H1 (cell line): Measurements from ENCODE around the gene ASXL3. TPM values are rescaled to one million over a fixed set of nuclear protein-coding genes. Genes with fewer than 3 reads are reported as not detected.
A peak's percentile ranks its signal among the peaks of the same experiment; 100 is the strongest.

Experiments
- CTCF ChIA-PET: fragments of 300-600 bp; sonication (Branson Sonifier 250); formaldehyde crosslinking; loops from one replicate; lab custom pipeline; 2021; ENCODE audit not compliant: partially characterized antibody; lab: Charles Lee
- POLR2A ChIA-PET: fragments of 300-600 bp; sonication (Branson Sonifier 250); formaldehyde crosslinking; loops from one replicate; lab custom pipeline; 2021; ENCODE audit warnings: inconsistent platforms; ENCODE audit not compliant: partially characterized antibody; lab: Charles Lee
- DNase-seq, 2 experiments: peaks; one replicate each; pipeline versions ENCODE4 v3.0.0 to v3.0.0-alpha.2; 2010 to 2022; ENCODE audit warnings: low spot score in 2 of 2, low read depth in 1 of 2, mixed read lengths in 1 of 2
- FAIRE-seq: peaks from 2 replicates; lab custom pipeline; 2011; peaks lifted over from hg19 to GRCh38; lab: Jason Lieb, UNC
- H2AFZ ChIP-seq: 2 replicates; pipeline ENCODE4 v1.8.1; 2012; ENCODE audit warnings: low read length, inconsistent platforms
- H2AK5ac ChIP-seq: 2 replicates; pipeline ENCODE4 v1.6.1; 2013; ENCODE audit warnings: low read depth, low read length
- H2BK120ac ChIP-seq: replicated peaks from 2 replicates; pipeline ENCODE3; 2013; ENCODE audit warnings: low read depth, low read length, inconsistent platforms
- H2BK12ac ChIP-seq: 2 replicates; pipeline ENCODE4 v1.6.1; 2013; ENCODE audit warnings: low read depth, low read length
- H2BK15ac ChIP-seq: 2 replicates; pipeline ENCODE4 v1.6.1; 2013; ENCODE audit warnings: low read length
- H2BK20ac ChIP-seq: 2 replicates; pipeline ENCODE4 v1.6.1; 2013; ENCODE audit warnings: low read length
- H2BK5ac ChIP-seq: 2 replicates; pipeline ENCODE4 v1.6.1; 2013; ENCODE audit warnings: low read depth, low read length
- H3K14ac ChIP-seq: 2 replicates; pipeline ENCODE4 v1.6.1; 2013; ENCODE audit warnings: inconsistent platforms; ENCODE audit not compliant: insufficient read length
- H3K18ac ChIP-seq: 2 replicates; pipeline ENCODE4 v1.6.1; 2013; ENCODE audit warnings: low read length; ENCODE audit errors: extremely low read depth
- H3K23ac ChIP-seq: 2 replicates; pipeline ENCODE4 v1.6.1; 2013; ENCODE audit warnings: inconsistent platforms; ENCODE audit not compliant: insufficient read length
- H3K23me2 ChIP-seq: 2 replicates; pipeline ENCODE4 v1.6.1; 2013; ENCODE audit warnings: low read depth, low read length
- H3K27ac ChIP-seq: 2 replicates; pipeline ENCODE4 v1.6.1; 2011; ENCODE audit warnings: low read depth, low read length, inconsistent platforms
- H3K27me3 ChIP-seq, 4 experiments: replicated peaks in 1 of 4; 1 replicate in 1 of 4; 2 replicates in 3 of 4; pipeline versions ENCODE4 v1.6.1 to v1.8.1; 2011 to 2013; ENCODE audit warnings: low read length in 3 of 4, mild to moderate bottlenecking in 3 of 4, inconsistent platforms in 2 of 4, mixed read lengths in 2 of 4, moderate library complexity in 1 of 4; ENCODE audit not compliant: control insufficient read depth in 3 of 4, insufficient read depth in 3 of 4; ENCODE audit errors: extremely low read depth in 1 of 4
- H3K36me3 ChIP-seq, 4 experiments: 2 replicates each; pipeline versions ENCODE4 v1.6.1 to v1.8.1; 2011 to 2013; ENCODE audit warnings: mild to moderate bottlenecking in 4 of 4, low read length in 3 of 4, moderate library complexity in 2 of 4, control low read depth in 1 of 4, inconsistent platforms in 1 of 4; ENCODE audit not compliant: insufficient read depth in 4 of 4, control insufficient read depth in 2 of 4
- H3K4ac ChIP-seq: replicated peaks from 2 replicates; pipeline ENCODE3; 2013; ENCODE audit warnings: low read length, low read depth, mixed read lengths, inconsistent platforms; ENCODE audit not compliant: insufficient read length
- H3K4me1 ChIP-seq, 4 experiments: replicated peaks in 1 of 4; 1 replicate in 1 of 4; 2 replicates in 3 of 4; pipeline versions ENCODE4 v1.6.1 to v1.8.1; 2011 to 2013; ENCODE audit warnings: low read length in 3 of 4, inconsistent platforms in 2 of 4, mixed read lengths in 1 of 4; ENCODE audit not compliant: insufficient read depth in 4 of 4, control insufficient read depth in 3 of 4
- H3K4me2 ChIP-seq, 2 experiments: 2 replicates each; pipeline versions ENCODE4 v1.6.1 to v1.8.1; 2011 to 2013; ENCODE audit warnings: low read depth in 2 of 2, low read length in 2 of 2, control low read depth in 1 of 2, inconsistent platforms in 1 of 2, mild to moderate bottlenecking in 1 of 2; ENCODE audit not compliant: insufficient read depth in 1 of 2
- H3K4me3 ChIP-seq, 4 experiments: fragments of 200-600, 300-600 bp in 1 of 4; sonication (generic), shearing (Covaris generic), sonication (Bioruptor Twin) in 1 of 4; 2 replicates each; pipeline versions ENCODE4 v1.5.1 to v1.8.1; 2011 to 2016; ENCODE audit warnings: low read length in 4 of 4, low read depth in 3 of 4, control low read depth in 2 of 4, inconsistent platforms in 2 of 4, mild to moderate bottlenecking in 2 of 4, mixed read lengths in 1 of 4, moderate library complexity in 1 of 4; ENCODE audit not compliant: insufficient read depth in 2 of 4; ENCODE audit errors: extremely low read depth in 1 of 4
- H3K56ac ChIP-seq: replicated peaks from 2 replicates; pipeline ENCODE3; 2013; ENCODE audit warnings: low read depth, mild to moderate bottlenecking, mixed read lengths, low read length, inconsistent platforms; ENCODE audit not compliant: insufficient read length
- H3K79me1 ChIP-seq: 2 replicates; pipeline ENCODE4 v1.6.1; 2013; ENCODE audit warnings: low read depth, low read length, control low read depth
- H3K79me2 ChIP-seq, 2 experiments: 2 replicates each; pipeline versions ENCODE4 v1.6.1 to v1.8.1; 2012 to 2013; ENCODE audit warnings: low read length in 2 of 2, mild to moderate bottlenecking in 2 of 2, inconsistent platforms in 1 of 2; ENCODE audit not compliant: insufficient read depth in 2 of 2, control insufficient read depth in 1 of 2
- H3K9ac ChIP-seq, 4 experiments: replicated peaks in 1 of 4; 1 replicate in 1 of 4; 2 replicates in 3 of 4; pipeline versions ENCODE4 v1.6.1 to v1.8.1; 2011 to 2013; ENCODE audit warnings: low read depth in 3 of 4, low read length in 3 of 4, control low read depth in 2 of 4, mild to moderate bottlenecking in 2 of 4, moderate library complexity in 2 of 4, inconsistent platforms in 1 of 4; ENCODE audit errors: extremely low read depth in 1 of 4
- H3K9me3 ChIP-seq, 2 experiments: 2 replicates each; pipeline versions ENCODE4 v1.6.1 to v1.8.1; 2012 to 2013; ENCODE audit warnings: mild to moderate bottlenecking in 2 of 2, moderate library complexity in 2 of 2, control low read depth in 1 of 2, inconsistent platforms in 1 of 2, low read depth in 1 of 2, low read length in 1 of 2, mixed read lengths in 1 of 2; ENCODE audit not compliant: insufficient read depth in 2 of 2
- H4K20me1 ChIP-seq, 2 experiments: replicated peaks in 1 of 2; 2 replicates each; pipeline versions ENCODE3 to v1.8.1; 2011 to 2013; ENCODE audit warnings: inconsistent platforms in 2 of 2, low read length in 2 of 2, mild to moderate bottlenecking in 1 of 2; ENCODE audit not compliant: insufficient read depth in 2 of 2, control insufficient read depth in 1 of 2
- H4K5ac ChIP-seq: 2 replicates; pipeline ENCODE4 v1.6.1; 2013; ENCODE audit warnings: low read length, low read depth, mixed read lengths, inconsistent platforms; ENCODE audit not compliant: insufficient read length
- H4K8ac ChIP-seq: 2 replicates; pipeline ENCODE4 v1.8.0; 2013; ENCODE audit warnings: mild to moderate bottlenecking, moderate library complexity, low read length, inconsistent platforms; ENCODE audit not compliant: insufficient read depth; ENCODE audit errors: extremely low read depth
- H4K91ac ChIP-seq: replicated peaks from 2 replicates; pipeline ENCODE3; 2013; ENCODE audit warnings: low read length, mixed read lengths, inconsistent platforms; ENCODE audit not compliant: insufficient read length
- BACH1 ChIP-seq: IDR thresholded peaks from 2 replicates; pipeline ENCODE4 v1.6.1; 2012; ENCODE audit warnings: low read length, improper control_type of control experiment
- CREB1 ChIP-seq: IDR thresholded peaks from 2 replicates; pipeline ENCODE4 v1.6.1; 2012; ENCODE audit warnings: inconsistent platforms
- EGR1 ChIP-seq: IDR thresholded peaks from 2 replicates; pipeline ENCODE4 v1.6.1; 2011; ENCODE audit warnings: low read depth, low read length, borderline replicate concordance
- JUND ChIP-seq: IDR thresholded peaks from 2 replicates; pipeline ENCODE4 v1.6.1; 2011; ENCODE audit warnings: mild to moderate bottlenecking, improper control_type of control experiment, low read length
- KDM4A ChIP-seq: IDR thresholded peaks from one replicate; pipeline ENCODE4 v1.7.1; 2012; ENCODE audit warnings: low read depth, mild to moderate bottlenecking, moderate library complexity, low read length, inconsistent platforms; ENCODE audit not compliant: severe bottlenecking
- SRF ChIP-seq: IDR thresholded peaks from 2 replicates; pipeline ENCODE4 v1.6.1; 2011; ENCODE audit warnings: mild to moderate bottlenecking, low read depth, low read length, moderate library complexity
- TAF7 ChIP-seq: optimal IDR thresholded peaks from 2 replicates; pipeline ENCODE3; 2011; ENCODE audit warnings: low read depth, mild to moderate bottlenecking, inconsistent platforms, low read length, moderate library complexity, borderline replicate concordance
- WGBS, 2 experiments: shearing (Covaris generic) in 1 of 2; methylation state at CpG; one replicate each; pipeline versions ENCODE4 v1.1.6 to v1.1.7; 2013 to 2015; ENCODE audit warnings: low lambda C conversion rate in 2 of 2, mixed read lengths in 2 of 2, inconsistent platforms in 1 of 2, low coverage in 1 of 2, missing lambda C conversion rate in 1 of 2; ENCODE audit not compliant: insufficient replicate concordance in 2 of 2, insufficient coverage in 1 of 2, insufficient read length in 1 of 2; ENCODE audit errors: extremely low coverage in 1 of 2, missing lambda C conversion rate in 1 of 2; 5-methylcytosine and 5-hydroxymethylcytosine counted together
- polyA plus RNA-seq, 7 experiments: library from polyadenylated mRNA; depleted of rRNA in 3 of 7; stranded (reverse) in 5 of 7; unstranded in 2 of 7; fragments of >200 nt in 5 of 7; fragments of 200-250 nt in 2 of 7; gene quantifications; 1 replicate in 5 of 7; 2 replicates in 1 of 7; 4 replicates in 1 of 7; pipeline versions ENCODE4 v1.2.1 to v1.2.3, GENCODE V29; 2011 to 2013; ENCODE audit warnings: missing spikeins in 2 of 7, mixed read lengths in 2 of 7
- total RNA-seq: library from RNA; stranded (reverse); fragmentation: NEBNext Ultra II Directional; extraction: Animal tissue kit (Norgen Biotek cat#: 25700); gene quantifications from 2 replicates; pipeline ENCODE4 v1.2.1, GENCODE V29; 2021

Gene ASXL3
- total and polyA plus RNA-seq, 2 of the 8 experiments (the other 6 are each of a cell fraction or from before 2014, with no cell fraction given) = 0.08 to 1.3 TPM

- Histone ChIP-seq H3K79me1 (no peaks in the 10 kb centered on the region), H3K56ac (no peak overlapping the region), H3K79me2 (no peaks in the 10 kb centered on the region), H3K4me2 (no peak overlapping the region), H4K8ac (no peak overlapping the region), H3K36me3 (no peaks in the 10 kb centered on the region), H3K18ac (no peak overlapping the region), H3K27me3 (no peaks in the 10 kb centered on the region), H3K4me3 (no peak overlapping the region), H3K23ac (no peak overlapping the region), H3K23me2 (no peaks in the 10 kb centered on the region), H3K9ac (no peak overlapping the region), H4K91ac (no peak overlapping the region), H3K9me3 (no peaks in the 10 kb centered on the region), H2BK12ac (no peak overlapping the region), H4K5ac (no peak overlapping the region), H2BK15ac (no peak overlapping the region), H2BK20ac (no peak overlapping the region), H2AFZ (no peak overlapping the region), H3K4me1 (peaks cover 0 to 3% (median 0%) of the 10 kb centered on the region in 4 experiments; a peak in 1 of 7 replicates), H3K14ac (no peak overlapping the region), H2BK120ac (no peak overlapping the region), H4K20me1 (no peaks in the 10 kb centered on the region), H3K4ac (no peak overlapping the region), H3K27ac (no peak overlapping the region), H2AK5ac (no peak overlapping the region), H2BK5ac (no peak overlapping the region)
- no peak for TF ChIP-seq BACH1
- TF ChIP-seq CREB1 = no peak
- no peak for TF ChIP-seq SRF
- TF ChIP-seq TAF7 = no peak
- TF ChIP-seq JUND = no peak
- no peak for TF ChIP-seq KDM4A
- TF ChIP-seq EGR1 = no peak
- ChIA-PET CTCF (interaction anchor here (1.6 kb wide), 1 partner anchor 9 kb away, joined by 6 read pairs; no protein-coding TSS in a partner anchor), POLR2A (no interaction called here)
- 89% methylated on average over 3 of the region's 3 CpGs; no CpG with 5 or more reads in 1 of the 2 experiments for WGBS, 2 experiments
- no peak for DNase-seq
- peak; percentile 32 for FAIRE-seq
Observed at GRCh38 chr18:33665187-33665586, 87.2 kb downstream of the ASXL3 start.
